B cell (primary cell): ENCODE data around the gene IGSF3. TPM values are rescaled to one million over a fixed set of nuclear protein-coding genes. Genes with fewer than 3 reads are reported as not detected.

Source experiments
- polyA plus RNA-seq: library from polyadenylated mRNA; depleted of rRNA; stranded (reverse); fragments of >200 nt; gene quantifications from 2 replicates; pipeline ENCODE4 v1.2.3, GENCODE V29; 2012
- small RNA-seq: library from RNA; depleted of rRNA; stranded (forward); fragments of <200 nt; gene quantifications from one replicate; pipeline ENCODE3, GENCODE V24; 2012; ENCODE audit warnings: low replicate concordance, low read depth; ENCODE audit not compliant: insufficient read length
- total RNA-seq, 2 donors: library from RNA; stranded (reverse); fragments of 120-200 nt in 1 of 2; gene quantifications; 1 replicate in 1 of 2; 2 replicates in 1 of 2; pipeline versions ENCODE4 v1.2.3 to v1.2.4, GENCODE V29; 2013 to 2022

IGSF3 gene
- total and polyA plus RNA-seq, 2 donors (not counting 1 experiment from before 2014, with no cell fraction given), result 0.49 TPM; not detected in 1

Small RNA genes within 50 kb of the gene (small RNA-seq; reads per million reads assigned to genes)
- gene MIR320B1, result not detected
- not detected for gene MIR548AC

Other genes starting within 250 kb of the IGSF3 start
- 47.1 and 47.6 TPM in 2 replicates for gene CD58, start 96.7 kb downstream of the IGSF3 start, total RNA-seq
- gene CD58, start 96.7 kb downstream of the IGSF3 start, polyA plus RNA-seq, result 8.4 and 12.3 TPM in 2 replicates
- 0.32 and 0.74 TPM in 2 replicates for gene CD2, start 86.7 kb upstream of the IGSF3 start, total RNA-seq
- 0.52 and 2.0 TPM in 2 replicates for gene CD2, start 86.7 kb upstream of the IGSF3 start, polyA plus RNA-seq
- 0.10 and 0.17 TPM in 2 replicates for gene PTGFRN, start 242.2 kb upstream of the IGSF3 start, total RNA-seq
- gene PTGFRN, start 242.2 kb upstream of the IGSF3 start, polyA plus RNA-seq, result not detected in 2 replicates